H9 (cell line): Measurements from ENCODE around the gene HIPK3. TPM values are rescaled to one million over a fixed set of nuclear protein-coding genes. Genes with fewer than 3 reads are reported as not detected.

Experiments used
- DNase-seq: peaks from one replicate; pipeline ENCODE4 v3.0.0-alpha.2; 2017
- H2AFZ ChIP-seq: one replicate; pipeline ENCODE4 v1.6.1; 2013; ENCODE audit warnings: mild to moderate bottlenecking, low read length, control low read depth, moderate library complexity
- H2AK5ac ChIP-seq: 2 replicates; pipeline ENCODE4 v1.6.1; 2013; ENCODE audit warnings: low read length, control low read depth, mixed read lengths; ENCODE audit not compliant: insufficient read length
- H2BK120ac ChIP-seq: one replicate; pipeline ENCODE4 v1.6.1; 2013; ENCODE audit warnings: low read depth, mild to moderate bottlenecking, low read length, control low read depth, inconsistent platforms; ENCODE audit not compliant: poor library complexity, severe bottlenecking
- H2BK12ac ChIP-seq: 2 replicates; pipeline ENCODE4 v1.6.1; 2013; ENCODE audit warnings: low read length, control low read depth, mixed read lengths, low read depth; ENCODE audit not compliant: insufficient read length
- H2BK15ac ChIP-seq: 2 replicates; pipeline ENCODE4 v1.6.1; 2013; ENCODE audit warnings: low read depth, low read length, control low read depth
- H2BK20ac ChIP-seq: one replicate; pipeline ENCODE4 v1.6.1; 2013; ENCODE audit warnings: low read depth, mild to moderate bottlenecking, low read length, control low read depth, inconsistent platforms; ENCODE audit not compliant: poor library complexity, severe bottlenecking
- H2BK5ac ChIP-seq: 2 replicates; pipeline ENCODE4 v1.6.1; 2013; ENCODE audit warnings: low read length, control low read depth, mixed read lengths; ENCODE audit not compliant: insufficient read length
- H3K14ac ChIP-seq: 2 replicates; pipeline ENCODE4 v1.6.1; 2013; ENCODE audit warnings: low read length, control low read depth; ENCODE audit not compliant: insufficient read depth
- H3K18ac ChIP-seq: 2 replicates; pipeline ENCODE4 v1.6.1; 2013; ENCODE audit warnings: low read depth, mild to moderate bottlenecking, mixed read lengths, low read length, control low read depth; ENCODE audit not compliant: insufficient read length
- H3K23ac ChIP-seq: 2 replicates; pipeline ENCODE4 v1.6.1; 2013; ENCODE audit warnings: low read length, control low read depth, mixed read lengths, low read depth; ENCODE audit not compliant: insufficient read length
- H3K23me2 ChIP-seq: 2 replicates; pipeline ENCODE4 v1.6.1; 2013; ENCODE audit warnings: low read depth, mild to moderate bottlenecking, mixed read lengths, low read length, control low read depth; ENCODE audit not compliant: insufficient read length, poor library complexity, severe bottlenecking
- H3K27ac ChIP-seq: 2 replicates; pipeline ENCODE4 v1.5.1; 2013; ENCODE audit warnings: low read length, control low read depth, mixed read lengths, low read depth; ENCODE audit not compliant: insufficient read length
- H3K27me3 ChIP-seq: 2 replicates; pipeline ENCODE4 v1.6.1; 2013; ENCODE audit warnings: low read length, control low read depth, inconsistent platforms; ENCODE audit not compliant: insufficient read depth
- H3K4ac ChIP-seq: 2 replicates; pipeline ENCODE4 v1.6.1; 2013; ENCODE audit warnings: low read depth, mild to moderate bottlenecking, control low read depth, inconsistent platforms, low read length, moderate library complexity
- H3K4me1 ChIP-seq: 2 replicates; pipeline ENCODE4 v1.6.1; 2013; ENCODE audit warnings: low read length, control low read depth, inconsistent platforms; ENCODE audit not compliant: insufficient read depth
- H3K4me2 ChIP-seq: 2 replicates; pipeline ENCODE4 v1.6.1; 2013; ENCODE audit warnings: low read length, control low read depth, mixed read lengths; ENCODE audit not compliant: insufficient read length, insufficient read depth
- H3K56ac ChIP-seq: 2 replicates; pipeline ENCODE4 v1.6.1; 2013; ENCODE audit warnings: low read depth, mild to moderate bottlenecking, mixed read lengths, low read length, control low read depth; ENCODE audit not compliant: insufficient read length
- H3K79me1 ChIP-seq: 2 replicates; pipeline ENCODE4 v1.6.1; 2013; ENCODE audit warnings: low read depth, mild to moderate bottlenecking, moderate library complexity, low read length, control low read depth, inconsistent platforms; ENCODE audit not compliant: insufficient read depth, poor library complexity, severe bottlenecking
- H3K79me2 ChIP-seq: 2 replicates; pipeline ENCODE4 v1.6.1; 2013; ENCODE audit warnings: low read length, control low read depth, inconsistent platforms; ENCODE audit not compliant: insufficient read depth
- H3K9ac ChIP-seq: 2 replicates; pipeline ENCODE4 v1.6.1; 2013; ENCODE audit warnings: low read length, control low read depth, mixed read lengths; ENCODE audit not compliant: insufficient read length; ENCODE audit errors: extremely low read depth
- H3K9me3 ChIP-seq: one replicate; pipeline ENCODE4 v1.6.1; 2013; ENCODE audit warnings: low read depth, low read length, inconsistent platforms; ENCODE audit not compliant: control insufficient read depth
- H3T11ph ChIP-seq: one replicate; pipeline ENCODE4 v1.6.1; 2013; ENCODE audit warnings: mild to moderate bottlenecking, low read length, control low read depth, inconsistent platforms
- H4K20me1 ChIP-seq: one replicate; pipeline ENCODE4 v1.6.1; 2013; ENCODE audit not compliant: control insufficient read depth, insufficient read length, insufficient read depth
- H4K5ac ChIP-seq: 2 replicates; pipeline ENCODE4 v1.6.1; 2013; ENCODE audit warnings: low read depth, mild to moderate bottlenecking, mixed read lengths, low read length, control low read depth; ENCODE audit not compliant: insufficient read length
- H4K8ac ChIP-seq: replicated peaks from 2 replicates; pipeline ENCODE4 v1.6.1; 2013; ENCODE audit warnings: low read length, control low read depth, mixed read lengths, low read depth; ENCODE audit not compliant: insufficient read length
- H4K91ac ChIP-seq: 2 replicates; pipeline ENCODE4 v1.6.1; 2013; ENCODE audit warnings: low read depth, mild to moderate bottlenecking, moderate library complexity, mixed read lengths, low read length, control low read depth; ENCODE audit not compliant: insufficient read length
- H3K27ac Mint-ChIP-seq, 3 experiments: 2 replicates in 2 of 3; 3 replicates in 1 of 3; pipeline ENCODE4 v1.8.0; 2020 to 2021; ENCODE audit warnings: mixed read lengths in 3 of 3, mild to moderate bottlenecking in 1 of 3, moderate library complexity in 1 of 3
- H3K27me3 Mint-ChIP-seq: 2 replicates; pipeline ENCODE4 v1.8.0; 2021; ENCODE audit warnings: low read depth, mild to moderate bottlenecking, moderate library complexity, mixed read lengths
- H3K36me3 Mint-ChIP-seq, 3 experiments: 2 replicates in 2 of 3; 3 replicates in 1 of 3; pipeline ENCODE4 v1.8.0; 2020 to 2021; ENCODE audit warnings: low read depth in 3 of 3, mixed read lengths in 3 of 3; ENCODE audit not compliant: insufficient read depth in 1 of 3
- H3K4me1 Mint-ChIP-seq, 2 experiments: 2 replicates each; pipeline ENCODE4 v1.8.0; 2020; ENCODE audit warnings: mixed read lengths in 2 of 2
- H3K4me3 Mint-ChIP-seq, 2 experiments: 2 replicates in 1 of 2; 3 replicates in 1 of 2; pipeline ENCODE4 v1.8.0; 2020 to 2021; ENCODE audit warnings: mild to moderate bottlenecking in 2 of 2, mixed read lengths in 2 of 2, moderate library complexity in 1 of 2
- H3K9me3 Mint-ChIP-seq, 2 experiments: 2 replicates in 1 of 2; 3 replicates in 1 of 2; pipeline ENCODE4 v1.8.0; 2020; ENCODE audit warnings: mild to moderate bottlenecking in 2 of 2, mixed read lengths in 2 of 2, moderate library complexity in 1 of 2
- CTCF ChIP-seq: fragments of 200-600 bp; sonication (generic); conservative IDR thresholded peaks from 3 replicates; pipeline ENCODE4 v1.8.0; 2021; ENCODE audit warnings: antibody characterized with exemption, mild to moderate bottlenecking
- WGBS: extraction: QIAGEN DNeasy Blood & Tissue Kit; methylation state at CpG from one replicate; pipeline ENCODE4 v1.1.7; 2013; ENCODE audit warnings: missing lambda C conversion rate, low lambda C conversion rate, mixed read lengths; ENCODE audit not compliant: insufficient read length; ENCODE audit errors: extremely low coverage; 5-methylcytosine and 5-hydroxymethylcytosine counted together
- total RNA-seq: library from RNA; stranded (reverse); gene quantifications from 2 replicates; pipeline ENCODE4 v1.2.1, GENCODE V29; 2021

Gene HIPK3
- total RNA-seq, 1 experiment from 2014 or later, result 23.4 TPM

DNA sequence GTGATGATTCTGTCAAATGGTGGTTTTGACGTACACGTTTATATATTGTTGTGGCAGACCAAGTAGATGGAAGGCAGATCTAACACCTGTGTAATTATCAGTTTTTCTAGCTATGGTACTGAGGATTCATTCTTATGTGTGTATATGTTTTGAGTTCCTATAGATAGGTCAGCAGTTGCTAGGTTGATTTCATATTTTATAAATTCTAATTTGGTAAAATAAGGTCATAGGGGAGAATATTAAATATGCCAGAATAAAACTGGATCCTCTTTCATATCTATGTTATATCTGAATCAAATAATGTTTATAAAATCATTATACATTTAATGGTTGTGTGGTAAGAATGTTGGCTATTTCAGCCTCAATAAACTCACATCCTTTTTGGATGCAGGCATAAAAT, 27.6 kb downstream of the HIPK3 start:
- H3K9me3 ChIP-seq, result no peaks in the 10 kb centered on the region
- H4K20me1 ChIP-seq, result no peaks in the 10 kb centered on the region

More for the DNA sequence above, 27.6 kb downstream of the HIPK3 start:
- no peaks in the 10 kb centered on the region for H3K27me3 Mint-ChIP-seq
- WGBS, result no CpG with 5 or more reads among the region's 2 CpGs
- H3K4me3 Mint-ChIP-seq, result no peak overlapping the region
- Histone ChIP-seq H3K18ac (no peak overlapping the region), H3K23ac (no peak overlapping the region), H3K27ac (no peak overlapping the region), H3T11ph (no peak overlapping the region), H2BK12ac (no peak overlapping the region), H3K4me2 (no peak overlapping the region), H2BK5ac (no peak overlapping the region), H4K5ac (no peak overlapping the region), H2BK20ac (no peak overlapping the region), H3K23me2 (no peaks in the 10 kb centered on the region), H3K79me2 (no peaks in the 10 kb centered on the region; the same call in 1 of the 2 replicates), H3K4ac (no peak overlapping the region), H3K14ac (no peak overlapping the region), H4K8ac (no peak overlapping the region), H2AFZ (no peak overlapping the region), H4K91ac (no peak overlapping the region), H3K27me3 (no peaks in the 10 kb centered on the region), H3K4me1 (no peaks in the 10 kb centered on the region), H2BK120ac (no peak overlapping the region), H3K9ac (no peak overlapping the region), H3K79me1 (peaks cover 3% of the 10 kb centered on the region), H2BK15ac (no peak overlapping the region), H3K56ac (no peak overlapping the region), H2AK5ac (no peak overlapping the region)
- TF ChIP-seq CTCF, result no peak
- no peaks in the 10 kb centered on the region for H3K9me3 Mint-ChIP-seq
- peaks cover 4 to 13% (median 12%) of the 10 kb centered on the region in 3 experiments; a peak in 5 of 7 replicates for H3K36me3 Mint-ChIP-seq
- H3K4me1 Mint-ChIP-seq, result no peaks in the 10 kb centered on the region
- H3K27ac Mint-ChIP-seq, result no peak overlapping the region
- DNase-seq, result no peak
